Calu3 (cell line): ENCODE measurements around the gene TXLNA. TPM values are rescaled to one million over a fixed set of nuclear protein-coding genes. Genes with fewer than 3 reads are reported as not detected.
"Not testable (repeated sequence)": the region's sequence is repeated elsewhere in the genome, so short reads cannot be mapped to it uniquely, and the experiment has no call there.

Source experiments
- BruUV-seq: library from RNA; stranded (reverse); fragments of 400-500 nt; replicated peaks from 2 replicates; lab custom pipeline; 2021; lab: Mats Ljungman, UMichigan
- CTCF ChIA-PET: fragments of 300-600 bp; sonication (Branson Sonifier 250); formaldehyde crosslinking; loops from one replicate; lab custom pipeline; 2022; ENCODE audit warnings: antibody characterized with exemption; lab: Charles Lee
- DNase-seq: peaks from one replicate; pipeline ENCODE4 v3.0.0; 2022
- H3K27ac Mint-ChIP-seq: one replicate; pipeline ENCODE4 v1.8.0; 2022; ENCODE audit warnings: mixed read lengths; ENCODE audit not compliant: unreplicated experiment
- H3K27me3 Mint-ChIP-seq: one replicate; pipeline ENCODE4 v1.8.0; 2022; ENCODE audit warnings: mixed read lengths; ENCODE audit not compliant: unreplicated experiment
- H3K36me3 Mint-ChIP-seq: one replicate; pipeline ENCODE4 v1.8.0; 2022; ENCODE audit warnings: mild to moderate bottlenecking, moderate library complexity, mixed read lengths; ENCODE audit not compliant: insufficient read depth, unreplicated experiment
- H3K4me1 Mint-ChIP-seq: one replicate; pipeline ENCODE4 v1.8.0; 2022; ENCODE audit warnings: mild to moderate bottlenecking, low read depth, mixed read lengths; ENCODE audit not compliant: unreplicated experiment
- H3K4me3 Mint-ChIP-seq: one replicate; pipeline ENCODE4 v1.8.0; 2022; ENCODE audit warnings: mild to moderate bottlenecking, low read depth, moderate library complexity, mixed read lengths; ENCODE audit not compliant: unreplicated experiment
- H3K9me3 Mint-ChIP-seq: one replicate; pipeline ENCODE4 v1.8.0; 2022; ENCODE audit warnings: low read depth, mixed read lengths; ENCODE audit not compliant: unreplicated experiment
- CTCF ChIP-seq: fragments of 200-600 bp; IDR thresholded peaks from one replicate; pipeline ENCODE4 v1.8.0; 2022; ENCODE audit warnings: antibody characterized with exemption; ENCODE audit not compliant: unreplicated experiment
- intact Hi-C: fragments of 100-400 bp; cut with micrococcal nuclease; formaldehyde crosslinking; loops from one replicate; pipeline ENCODE4 v1.10.0; 2022; ENCODE audit not compliant: unreplicated experiment
- total RNA-seq: library from RNA; stranded (reverse); gene quantifications from 2 replicates; pipeline ENCODE4 v1.2.3, GENCODE V29; 2022

Gene TXLNA
- total RNA-seq, 1 experiment from 2014 or later = 58.4 TPM

DNA sequence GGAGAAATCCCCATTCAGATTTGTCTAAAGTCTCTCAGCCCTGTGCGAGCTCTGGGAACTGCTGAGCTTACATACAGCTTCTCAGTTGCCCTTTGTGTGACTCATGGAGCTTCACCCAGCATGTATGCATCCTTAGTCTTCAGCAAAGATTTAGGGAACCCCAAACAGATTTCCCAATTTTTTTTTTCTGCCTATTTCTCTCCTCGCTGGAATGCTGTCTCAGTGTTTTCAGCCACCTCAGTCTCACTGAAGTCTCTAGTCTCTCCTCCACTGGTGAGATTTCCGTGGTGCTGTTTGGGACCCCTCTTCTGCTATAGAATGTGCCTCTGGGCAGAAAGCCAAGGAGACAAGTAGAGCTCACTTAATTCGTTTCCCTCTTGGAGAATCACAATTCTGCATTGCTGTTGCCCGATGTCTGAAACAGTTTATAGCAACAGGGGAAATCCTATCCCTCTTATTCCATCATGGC, 28.1 kb upstream of the TXLNA start:
- Mint-ChIP-seq H3K36me3 (peaks cover 21% of the 10 kb centered on the region), H3K4me1 (no peaks in the 10 kb centered on the region), H3K27me3 (no peaks in the 10 kb centered on the region), H3K9me3 (no peaks in the 10 kb centered on the region), H3K4me3 (no peak overlapping the region), H3K27ac (no peak overlapping the region)
- BruUV-seq = no TSS peak
- no peak for DNase-seq
- CTCF ChIA-PET = interaction anchor here (0.7 to 0.9 kb wide), 2 partner anchors 77 to 91 kb away, joined by 3 read pairs; no protein-coding TSS in a partner anchor
- TF ChIP-seq CTCF = no peak
- intact Hi-C loops = no loop called here

DNA sequence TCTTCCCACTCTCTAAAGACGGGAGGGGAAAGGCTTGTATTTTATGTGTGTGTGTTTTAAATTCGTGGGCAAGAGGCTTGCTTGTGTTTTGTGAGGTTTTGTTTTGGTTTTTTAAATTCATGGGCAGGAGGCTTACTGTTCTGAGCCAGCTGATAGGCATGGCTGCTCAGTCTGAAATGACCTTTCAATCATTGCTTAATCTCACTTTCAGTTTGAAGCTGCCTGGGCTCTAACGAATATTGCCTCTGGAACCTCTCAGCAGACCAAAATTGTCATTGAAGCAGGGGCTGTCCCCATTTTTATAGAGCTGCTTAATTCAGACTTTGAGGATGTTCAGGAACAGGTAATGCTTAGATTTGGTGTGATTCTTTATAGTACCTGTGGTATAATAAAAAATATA, 20.3 kb upstream of the TXLNA start:
- CTCF ChIA-PET = interaction anchor here (1.1 kb wide), 1 partner anchor 37 kb away, joined by 8 read pairs; no protein-coding TSS in a partner anchor

DNA sequence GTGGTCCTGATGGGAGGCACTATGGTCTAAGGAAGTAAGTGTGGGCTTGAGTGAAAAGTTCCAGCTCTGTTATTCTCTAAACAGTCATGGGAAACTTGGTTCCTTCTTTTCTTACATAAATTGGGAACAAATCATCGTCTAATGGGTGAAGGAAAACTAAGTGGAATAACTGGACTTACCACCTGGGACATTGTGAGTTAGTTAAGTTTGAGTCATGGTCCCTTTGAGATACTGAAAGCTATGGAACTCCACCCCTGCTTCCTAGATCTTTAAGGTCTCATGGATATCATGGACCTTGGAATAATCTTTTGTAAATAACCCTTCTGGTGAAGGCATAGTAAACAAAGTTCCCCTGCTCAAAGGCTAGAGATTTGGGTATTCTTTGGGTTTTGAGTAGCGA, 16.1 kb upstream of the TXLNA start:
- CTCF ChIA-PET = no interaction called here
- Mint-ChIP-seq H3K27ac (no peak overlapping the region), H3K36me3 (peaks cover 54% of the 10 kb centered on the region), H3K9me3 (no peaks in the 10 kb centered on the region), H3K27me3 (no peaks in the 10 kb centered on the region), H3K4me3 (no peak overlapping the region), H3K4me1 (no peaks in the 10 kb centered on the region)
- no peak for TF ChIP-seq CTCF
- intact Hi-C loops = no loop called here
- no peak for DNase-seq
- no TSS peak for BruUV-seq

More for the DNA sequence above, 20.3 kb upstream of the TXLNA start:
- no TSS peak for BruUV-seq
- Mint-ChIP-seq H3K4me3 (no peak overlapping the region), H3K27me3 (no peaks in the 10 kb centered on the region), H3K9me3 (no peaks in the 10 kb centered on the region), H3K36me3 (peaks cover 40% of the 10 kb centered on the region), H3K27ac (no peak overlapping the region), H3K4me1 (no peaks in the 10 kb centered on the region)
- no peak for DNase-seq
- intact Hi-C loops = no loop called here
- TF ChIP-seq CTCF = no peak

DNA sequence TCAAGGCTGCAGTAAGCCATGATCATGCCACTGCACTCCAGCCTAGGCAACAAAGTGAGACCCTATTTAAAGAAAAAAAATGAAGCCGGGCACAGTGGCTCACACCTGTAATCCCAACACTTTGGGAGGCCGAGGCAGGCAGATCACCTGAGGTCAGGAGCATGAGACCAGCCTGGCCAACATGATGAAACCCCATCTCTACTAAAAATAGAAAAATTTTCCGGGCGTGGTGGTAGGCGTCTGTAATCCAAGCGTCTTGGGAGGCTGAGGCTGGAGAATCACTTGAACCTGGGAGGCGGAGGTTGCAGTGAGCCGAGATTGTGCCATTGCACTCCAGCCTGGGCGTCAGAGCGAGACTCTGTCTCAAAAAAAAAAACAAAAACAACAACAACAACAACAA, 13.8 kb upstream of the TXLNA start:
- DNase-seq, H3K27ac Mint-ChIP-seq, H3K27me3 Mint-ChIP-seq, H3K9me3 Mint-ChIP-seq, CTCF ChIA-PET, intact Hi-C loops, H3K4me3 Mint-ChIP-seq, BruUV-seq, H3K4me1 Mint-ChIP-seq: not testable (repeated sequence)
- peaks cover 55% of the 10 kb centered on the region for H3K36me3 Mint-ChIP-seq

DNA sequence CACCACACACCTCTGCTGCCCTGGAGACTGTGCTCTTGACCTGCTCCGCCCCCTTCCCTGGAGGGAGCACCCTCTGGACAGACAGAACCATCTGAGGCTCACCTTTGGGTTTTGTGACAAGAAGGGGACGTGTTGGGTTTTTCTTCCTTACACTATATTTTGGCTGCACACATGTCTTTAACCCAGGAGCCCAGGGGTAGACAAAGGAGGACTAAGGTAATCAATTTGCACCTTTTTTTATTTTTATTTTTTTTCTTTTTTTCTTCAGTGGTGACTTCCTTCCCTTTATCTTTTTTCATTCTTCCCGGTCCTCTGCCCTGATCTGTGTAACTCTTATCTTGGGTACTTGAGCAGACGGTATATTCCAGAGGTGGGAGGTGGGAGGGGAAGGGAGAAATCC, 8.5 kb upstream of the TXLNA start:
- CTCF ChIA-PET = no interaction called here
- no TSS peak for BruUV-seq
- H3K9me3 Mint-ChIP-seq = no peaks in the 10 kb centered on the region
- no peak for DNase-seq
- no peak overlapping the region for H3K4me3 Mint-ChIP-seq
- no peak overlapping the region for H3K27ac Mint-ChIP-seq
- TF ChIP-seq CTCF = no peak
- H3K27me3 Mint-ChIP-seq = no peaks in the 10 kb centered on the region
- H3K36me3 Mint-ChIP-seq = peaks cover 50% of the 10 kb centered on the region
- intact Hi-C loops = no loop called here
- peaks cover 7% of the 10 kb centered on the region for H3K4me1 Mint-ChIP-seq
